DOHH2 (cell line): ENCODE measurements around the gene DMD.
"Not testable (repeated sequence)": the region's sequence is repeated elsewhere in the genome, so short reads cannot be mapped to it uniquely, and the experiment has no call there.

Experiments
- H3F3A ChIP-seq: fragments of 200-600 bp; sonication (generic), shearing (Covaris generic); 2 replicates; pipeline ENCODE4 v1.6.0; 2016; ENCODE audit warnings: antibody characterized with exemption, mild to moderate bottlenecking; ENCODE audit not compliant: control insufficient read depth, insufficient read depth
- H3K27ac ChIP-seq: fragments of 200-600 bp; sonication (generic); 2 replicates; pipeline ENCODE4 v1.5.1; 2014; ENCODE audit warnings: low read depth, mild to moderate bottlenecking, low read length, moderate library complexity
- H3K27me3 ChIP-seq: fragments of 200-600 bp; sonication (generic); 2 replicates; pipeline ENCODE4 v1.6.1; 2014; ENCODE audit warnings: mild to moderate bottlenecking, low read length, mixed read lengths; ENCODE audit not compliant: control insufficient read depth
- H3K36me3 ChIP-seq: fragments of 200-600 bp; sonication (generic); 2 replicates; pipeline ENCODE4 v1.6.1; 2014; ENCODE audit warnings: mild to moderate bottlenecking, low read length, moderate library complexity, mixed read lengths; ENCODE audit not compliant: control insufficient read depth
- H3K4me1 ChIP-seq: fragments of 200-600 bp; sonication (generic); 2 replicates; pipeline ENCODE4 v1.6.1; 2014; ENCODE audit warnings: mild to moderate bottlenecking, low read length, mixed read lengths; ENCODE audit not compliant: control insufficient read depth
- H3K4me2 ChIP-seq: fragments of 200-600 bp; sonication (generic); 2 replicates; pipeline ENCODE4 v1.6.0; 2014; ENCODE audit warnings: mild to moderate bottlenecking, low read length, moderate library complexity
- H3K4me3 ChIP-seq: fragments of 200-600 bp; sonication (generic); 2 replicates; pipeline ENCODE4 v1.5.1; 2014; ENCODE audit warnings: mild to moderate bottlenecking, low read length, mixed read lengths
- H3K79me2 ChIP-seq: fragments of 200-600 bp; sonication (generic); 2 replicates; pipeline ENCODE4 v1.6.1; 2014; ENCODE audit warnings: mild to moderate bottlenecking, low read length, mixed read lengths; ENCODE audit not compliant: control insufficient read depth
- H3K9me2 ChIP-seq: fragments of 200-600 bp; sonication (generic); replicated peaks from 2 replicates; pipeline ENCODE4 v1.6.1; 2014; ENCODE audit warnings: mild to moderate bottlenecking, low read length, mixed read lengths; ENCODE audit not compliant: control insufficient read depth
- H3K9me3 ChIP-seq: fragments of 200-600 bp; sonication (generic); 2 replicates; pipeline ENCODE4 v1.6.1; 2014; ENCODE audit warnings: antibody characterized with exemption, low read length, mixed read lengths; ENCODE audit not compliant: control insufficient read depth, insufficient read depth
- H4K20me1 ChIP-seq: fragments of 200-600 bp; sonication (generic); 2 replicates; pipeline ENCODE4 v1.6.0; 2014; ENCODE audit warnings: low read depth, mild to moderate bottlenecking, antibody characterized with exemption, low read length, moderate library complexity; ENCODE audit not compliant: control insufficient read depth, insufficient read depth
- CTCF ChIP-seq: fragments of 200-600 bp; sonication (generic); IDR thresholded peaks from one replicate; pipeline ENCODE4 v1.5.1; 2014; ENCODE audit warnings: antibody characterized with exemption, mild to moderate bottlenecking, low read depth, low read length; ENCODE audit not compliant: poor library complexity, severe bottlenecking
- EZH2phosphoT487 ChIP-seq: fragments of 200-600 bp; sonication (generic); IDR thresholded peaks from 2 replicates; pipeline ENCODE4 v1.6.1; 2017; ENCODE audit warnings: borderline replicate concordance, mild to moderate bottlenecking, antibody characterized with exemption, low read length, moderate library complexity, mixed read lengths

The DMD gene

GRCh38 chrX:33188881-33189280 is 22.5 kb downstream of the DMD start:
- H3K36me3 ChIP-seq, result peaks cover 14% of the 10 kb centered on the region
- no peak for TF ChIP-seq CTCF
- no peak overlapping the region for H3K4me3 ChIP-seq
- H3F3A ChIP-seq, result no peaks in the 10 kb centered on the region
- H3K27me3 ChIP-seq, result no peaks in the 10 kb centered on the region
- no peaks in the 10 kb centered on the region for H3K79me2 ChIP-seq
- no peaks in the 10 kb centered on the region for H3K9me2 ChIP-seq
- peaks cover 7% of the 10 kb centered on the region for H3K4me1 ChIP-seq
- no peak overlapping the region for H3K4me2 ChIP-seq
- H4K20me1 ChIP-seq, result no peaks in the 10 kb centered on the region
- no peak overlapping the region for H3K27ac ChIP-seq
- no peaks in the 10 kb centered on the region; the same call in 1 of the 2 replicates for H3K9me3 ChIP-seq

- Histone ChIP-seq H3K4me1 (peaks cover 13% of the 10 kb centered on the region), H3K36me3 (peaks cover 14% of the 10 kb centered on the region), H3K4me3 (no peak overlapping the region), H4K20me1 (no peaks in the 10 kb centered on the region), H3K27me3 (no peaks in the 10 kb centered on the region), H3K9me2 (no peaks in the 10 kb centered on the region), H3F3A (no peaks in the 10 kb centered on the region), H3K9me3 (no peaks in the 10 kb centered on the region; the same call in 1 of the 2 replicates), H3K4me2 (no peak overlapping the region), H3K27ac (no peak overlapping the region), H3K79me2 (no peaks in the 10 kb centered on the region)
- TF ChIP-seq CTCF (no peak), EZH2phosphoT487 (no peak)
Observed at GRCh38 chrX:33188286-33188685, 23.1 kb downstream of the DMD start.

- H3F3A ChIP-seq, H3K4me3 ChIP-seq, H3K27ac ChIP-seq, H4K20me1 ChIP-seq, H3K4me2 ChIP-seq, H3K79me2 ChIP-seq, H3K27me3 ChIP-seq, H3K9me2 ChIP-seq: not testable (repeated sequence)
- peaks cover 32% of the 10 kb centered on the region for H3K4me1 ChIP-seq
- H3K9me3 ChIP-seq, result peaks cover 17% of the 10 kb centered on the region; the same call in 1 of the 2 replicates
- peaks cover 26% of the 10 kb centered on the region for H3K36me3 ChIP-seq
Observed at GRCh38 chrX:33184803-33185202, 26.5 kb downstream of the DMD start.

GRCh38 chrX:33183361-33183760 is 28.0 kb downstream of the DMD start:
- no peaks in the 10 kb centered on the region for H3F3A ChIP-seq
- TF ChIP-seq EZH2phosphoT487, result no peak
- no peak for TF ChIP-seq CTCF
- peaks cover 24% of the 10 kb centered on the region for H3K36me3 ChIP-seq
- H3K27me3 ChIP-seq, result no peaks in the 10 kb centered on the region
- H3K4me1 ChIP-seq, result peaks cover 38% of the 10 kb centered on the region
- no peaks in the 10 kb centered on the region for H3K79me2 ChIP-seq
- H3K9me3 ChIP-seq, result peaks cover 21% of the 10 kb centered on the region; the same call in 1 of the 2 replicates
- peak overlapping the region; percentile 51 for H3K4me2 ChIP-seq
- H4K20me1 ChIP-seq, result no peaks in the 10 kb centered on the region
- H3K9me2 ChIP-seq, result no peaks in the 10 kb centered on the region
- H3K4me3 ChIP-seq, result peak overlapping the region; percentile 46
- peak overlapping the region; percentile 91 for H3K27ac ChIP-seq
